ENCODE data around the gene S100A9. TPM values are rescaled to one million over a fixed set of nuclear protein-coding genes. Genes with fewer than 3 reads are reported as not detected.

S100A9 gene
- total RNA-seq, 5 donors from 2014 or later (not counting 1 experiment from before 2014, with no cell fraction given): 0.98 to 11.5 (median 2.5) TPM; not detected in 1

GRCh38 chr1:153347856-153348255, 9.8 kb upstream of the S100A9 start:
- Histone ChIP-seq H3K27ac (ENCODE audit: low read length) (no peak overlapping the region), H3K4me1 (ENCODE audit: control insufficient read depth in 1 of 2, extremely low read depth in 1 of 2, insufficient read depth in 2 of 2, low read length in 2 of 2) (peaks cover 26 to 29% of the 10 kb centered on the region in 2 experiments), H3K4me3 (ENCODE audit: control insufficient read depth in 1 of 2, extremely low read depth in 1 of 2, low read length in 1 of 2) (no peak overlapping the region), H3K36me3 (ENCODE audit: control insufficient read depth in 2 of 2, extremely low read depth in 1 of 2, insufficient read depth in 1 of 2, low read length in 1 of 2) (no peaks in the 10 kb centered on the region), H3K27me3 (replicated peaks in 1 of 2; ENCODE audit: control insufficient read depth in 2 of 2, extremely low read depth in 1 of 2, insufficient read depth in 2 of 2, low read length in 1 of 2) (peaks cover 0 to 42% of the 10 kb centered on the region in 2 experiments), H3K9me3 (no peaks in the 10 kb centered on the region)
- Mint-ChIP-seq H3K4me3 (no peak overlapping the region), H3K9me3 (no peaks in the 10 kb centered on the region), H3K4me1 (peaks cover 31 to 41% (median 34%) of the 10 kb centered on the region in 3 donors), H3K27ac (no peak overlapping the region), H3K36me3 (no peaks in the 10 kb centered on the region), H3K27me3 (peaks cover 16 to 46% of the 10 kb centered on the region in 2 donors)
- ChIA-PET POLR2A (no interaction called here), CTCF (no interaction called here)
- WGBS (ENCODE audit: insufficient coverage): 87% methylated on average over 4 of the region's 7 CpGs
- DNase-seq (no peak), ATAC-seq (replicated peaks in 1 of 4) (no peak)

GRCh38 chr1:153348511-153349362, 8.9 kb upstream of the S100A9 start, which contains the start of gene PGLYRP4:
PGLYRP4 (minus strand) TSS chr1:153348841; CDS start chr1:153347932, 909 bp downstream.
- Histone ChIP-seq H3K9me3 (no peaks in the 10 kb centered on the region), H3K27me3 (replicated peaks in 1 of 2; ENCODE audit: control insufficient read depth in 2 of 2, extremely low read depth in 1 of 2, insufficient read depth in 2 of 2, low read length in 1 of 2) (peaks cover 0 to 51% of the 10 kb centered on the region in 2 experiments), H3K27ac (ENCODE audit: low read length) (no peak within 1 kb of the TSS), H3K4me1 (ENCODE audit: control insufficient read depth in 1 of 2, extremely low read depth in 1 of 2, insufficient read depth in 2 of 2, low read length in 2 of 2) (peaks cover 21 to 26% of the 10 kb centered on the region in 2 experiments), H3K4me3 (ENCODE audit: control insufficient read depth in 1 of 2, extremely low read depth in 1 of 2, low read length in 1 of 2) (no peak within 1 kb of the TSS), H3K36me3 (ENCODE audit: control insufficient read depth in 2 of 2, extremely low read depth in 1 of 2, insufficient read depth in 1 of 2, low read length in 1 of 2) (no peaks in the 10 kb centered on the region)
- Mint-ChIP-seq H3K4me1 (peaks cover 27 to 38% (median 30%) of the 10 kb centered on the region in 3 donors), H3K27ac (peak within 1 kb of the TSS in 1 of 2 donors; percentile 10), H3K27me3 (peaks cover 12 to 49% of the 10 kb centered on the region in 2 donors), H3K36me3 (no peaks in the 10 kb centered on the region), H3K9me3 (no peaks in the 10 kb centered on the region), H3K4me3 (no peak within 1 kb of the TSS)
- DNase-seq (no peak), ATAC-seq (replicated peaks in 1 of 4) (no peak)
- POLR2A ChIA-PET: no interaction called here
- 60% methylated on average over 6 of the region's 10 CpGs for WGBS (ENCODE audit: insufficient coverage)
- CTCF ChIA-PET: interaction anchor here in 1 of 2 donors (0.6 kb wide), 1 partner anchor 146 kb away, joined by 3 read pairs; no protein-coding TSS in a partner anchor

GRCh38 chr1:153349363-153350320, 8.0 kb upstream of the S100A9 start:
- H3K4me3 ChIP-seq (ENCODE audit: control insufficient read depth in 1 of 2, extremely low read depth in 1 of 2, low read length in 1 of 2): no peak overlapping the region
- Mint-ChIP-seq H3K4me1 (peaks cover 20 to 29% (median 24%) of the 10 kb centered on the region in 3 donors), H3K27ac (no peak overlapping the region), H3K9me3 (no peaks in the 10 kb centered on the region), H3K4me3 (no peak overlapping the region), H3K27me3 (peaks cover 10 to 44% of the 10 kb centered on the region in 2 donors), H3K36me3 (no peaks in the 10 kb centered on the region)
- 89% methylated on average over 9 of the region's 17 CpGs for WGBS (ENCODE audit: insufficient coverage)
- DNase-seq (no peak), ATAC-seq (replicated peaks in 1 of 4) (no peak)
- peaks cover 15 to 19% of the 10 kb centered on the region in 2 experiments for H3K4me1 ChIP-seq (ENCODE audit: control insufficient read depth in 1 of 2, extremely low read depth in 1 of 2, insufficient read depth in 2 of 2, low read length in 2 of 2)
- peaks cover 0 to 52% of the 10 kb centered on the region in 2 experiments for H3K27me3 ChIP-seq (replicated peaks in 1 of 2; ENCODE audit: control insufficient read depth in 2 of 2, extremely low read depth in 1 of 2, insufficient read depth in 2 of 2, low read length in 1 of 2)
- H3K9me3 ChIP-seq: no peaks in the 10 kb centered on the region
- H3K27ac ChIP-seq (ENCODE audit: low read length): no peak overlapping the region
- ChIA-PET POLR2A (no interaction called here), CTCF (interaction anchor here in 1 of 2 donors (0.6 kb wide), 1 partner anchor 145 kb away, joined by 3 read pairs; no protein-coding TSS in a partner anchor)
- no peaks in the 10 kb centered on the region for H3K36me3 ChIP-seq (ENCODE audit: control insufficient read depth in 2 of 2, extremely low read depth in 1 of 2, insufficient read depth in 1 of 2, low read length in 1 of 2)

- CTCF ChIA-PET: interaction anchor here in 1 of 2 donors (0.8 kb wide), 1 partner anchor 145 kb away, joined by 3 read pairs; no protein-coding TSS in a partner anchor
- H3K4me1 Mint-ChIP-seq: peaks cover 13 to 21% (median 16%) of the 10 kb centered on the region in 3 donors
- H3K9me3 ChIP-seq: no peaks in the 10 kb centered on the region
- no peak overlapping the region for H3K4me3 Mint-ChIP-seq
- POLR2A ChIA-PET: no interaction called here
- H3K4me3 ChIP-seq (ENCODE audit: control insufficient read depth in 1 of 2, extremely low read depth in 1 of 2, low read length in 1 of 2): no peak overlapping the region
- H3K36me3 ChIP-seq (ENCODE audit: control insufficient read depth in 2 of 2, extremely low read depth in 1 of 2, insufficient read depth in 1 of 2, low read length in 1 of 2): no peaks in the 10 kb centered on the region
- peaks cover 9 to 43% of the 10 kb centered on the region in 2 donors for H3K27me3 Mint-ChIP-seq
- peaks cover 0 to 47% of the 10 kb centered on the region in 2 experiments for H3K27me3 ChIP-seq (replicated peaks in 1 of 2; ENCODE audit: control insufficient read depth in 2 of 2, extremely low read depth in 1 of 2, insufficient read depth in 2 of 2, low read length in 1 of 2)
- H3K9me3 Mint-ChIP-seq: no peaks in the 10 kb centered on the region
- DNase-seq (no peak), ATAC-seq (replicated peaks in 1 of 4) (no peak)
- H3K27ac Mint-ChIP-seq: no peak overlapping the region
- H3K27ac ChIP-seq (ENCODE audit: low read length): no peak overlapping the region
- no peaks in the 10 kb centered on the region for H3K36me3 Mint-ChIP-seq
- no CpG with 5 or more reads among the region's 1 CpG for WGBS (ENCODE audit: insufficient coverage)
- peaks cover 8 to 11% of the 10 kb centered on the region in 2 experiments for H3K4me1 ChIP-seq (ENCODE audit: control insufficient read depth in 1 of 2, extremely low read depth in 1 of 2, insufficient read depth in 2 of 2, low read length in 2 of 2)
Observed at GRCh38 chr1:153350321-153350957, 7.2 kb upstream of the S100A9 start.

- Mint-ChIP-seq H3K9me3 (no peaks in the 10 kb centered on the region), H3K36me3 (no peaks in the 10 kb centered on the region), H3K27ac (no peak overlapping the region), H3K4me1 (peaks cover 11 to 21% (median 13%) of the 10 kb centered on the region in 3 donors), H3K27me3 (peaks cover 7 to 27% of the 10 kb centered on the region in 2 donors), H3K4me3 (no peak overlapping the region)
- 0% methylated on average over 4 of the region's 4 CpGs for WGBS (ENCODE audit: insufficient coverage)
- no peak overlapping the region for H3K27ac ChIP-seq (ENCODE audit: low read length)
- ATAC-seq (replicated peaks in 1 of 4): peak; percentile 63 to 70 (median 66)
- ChIA-PET CTCF (interaction anchor here (0.6 to 2.2 kb wide), 10 partner anchors 9 to 145 kb away, joined by 3 to 10 read pairs (median 4); no protein-coding TSS in a partner anchor), POLR2A (interaction anchor here in 1 of 2 donors (0.6 kb wide), 1 partner anchor 61 kb away, joined by 3 read pairs; no protein-coding TSS in a partner anchor)
- H3K4me3 ChIP-seq (ENCODE audit: control insufficient read depth in 1 of 2, extremely low read depth in 1 of 2, low read length in 1 of 2): no peak overlapping the region
- no peaks in the 10 kb centered on the region for H3K36me3 ChIP-seq (ENCODE audit: control insufficient read depth in 2 of 2, extremely low read depth in 1 of 2, insufficient read depth in 1 of 2, low read length in 1 of 2)
- no peaks in the 10 kb centered on the region for H3K9me3 ChIP-seq
- peaks cover 3 to 10% of the 10 kb centered on the region in 2 experiments for H3K4me1 ChIP-seq (ENCODE audit: control insufficient read depth in 1 of 2, extremely low read depth in 1 of 2, insufficient read depth in 2 of 2, low read length in 2 of 2)
- DNase-seq: peak in 33 of 35 experiments; percentile 11 to 77 (median 50)
- H3K27me3 ChIP-seq (replicated peaks in 1 of 2; ENCODE audit: control insufficient read depth in 2 of 2, extremely low read depth in 1 of 2, insufficient read depth in 2 of 2, low read length in 1 of 2): peaks cover 0 to 43% of the 10 kb centered on the region in 2 experiments
Observed at GRCh38 chr1:153352523-153352922, 5.1 kb upstream of the S100A9 start.

Data from T-cell (primary cell).